Fibroblast of lung (primary cell): ENCODE results near the gene EIF1AD.

Source experiments
- EZH2 ChIP-seq: IDR thresholded peaks from 2 replicates; pipeline ENCODE4 v1.5.1; 2012; ENCODE audit warnings: low read length, control low read depth, mild to moderate bottlenecking; ENCODE audit errors: missing control alignments
- TF ChIP-seq, protein P1 (sequence below), 2 donors: IDR thresholded peaks in 1 of 2; conservative IDR thresholded peaks in 1 of 2; 1 replicate in 1 of 2; 2 replicates in 1 of 2; pipeline ENCODE4 v1.5.1; 2011 to 2012; ENCODE audit warnings: low read length in 2 of 2, control low read depth in 1 of 2, inconsistent platforms in 1 of 2, low read depth in 1 of 2, mild to moderate bottlenecking in 1 of 2

DNA sequence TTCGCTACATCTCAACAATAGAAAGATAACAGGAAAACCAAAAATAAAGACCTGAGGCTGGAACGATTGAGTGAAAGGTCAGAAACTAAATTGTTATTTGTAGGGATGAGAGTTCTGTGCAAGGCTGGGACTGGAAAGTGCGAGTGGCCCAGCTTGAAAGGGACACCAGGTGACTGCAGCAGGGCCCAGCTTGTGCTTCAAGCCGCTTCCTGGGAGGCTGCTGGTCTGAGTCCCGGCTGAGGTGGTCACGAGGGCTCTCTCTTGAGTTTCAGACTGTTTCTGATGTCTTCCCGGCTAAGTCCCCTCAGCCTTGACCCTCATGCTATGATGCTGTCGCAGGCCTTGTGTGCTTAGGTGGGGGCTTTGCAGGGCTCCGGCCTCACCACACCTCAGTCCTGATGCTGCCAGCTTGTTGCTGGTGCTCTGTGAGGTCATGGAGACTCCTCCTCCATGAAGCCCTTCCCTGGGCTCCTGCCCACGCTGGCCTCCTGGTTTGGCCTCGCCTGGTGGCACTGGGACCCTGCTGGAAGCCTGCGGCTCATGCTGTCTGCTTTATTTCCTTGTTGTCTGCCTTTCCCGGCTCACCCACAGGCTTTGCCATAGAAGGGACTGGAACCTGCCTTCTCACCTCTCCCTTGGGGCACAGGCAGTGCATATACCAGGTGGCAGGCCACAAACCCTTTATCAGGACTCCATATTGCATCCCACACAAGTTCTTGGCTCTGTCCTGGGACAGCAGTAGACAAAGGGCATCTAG is 4.4 kb upstream of the EIF1AD start:
- TF ChIP-seq, protein P1, sequence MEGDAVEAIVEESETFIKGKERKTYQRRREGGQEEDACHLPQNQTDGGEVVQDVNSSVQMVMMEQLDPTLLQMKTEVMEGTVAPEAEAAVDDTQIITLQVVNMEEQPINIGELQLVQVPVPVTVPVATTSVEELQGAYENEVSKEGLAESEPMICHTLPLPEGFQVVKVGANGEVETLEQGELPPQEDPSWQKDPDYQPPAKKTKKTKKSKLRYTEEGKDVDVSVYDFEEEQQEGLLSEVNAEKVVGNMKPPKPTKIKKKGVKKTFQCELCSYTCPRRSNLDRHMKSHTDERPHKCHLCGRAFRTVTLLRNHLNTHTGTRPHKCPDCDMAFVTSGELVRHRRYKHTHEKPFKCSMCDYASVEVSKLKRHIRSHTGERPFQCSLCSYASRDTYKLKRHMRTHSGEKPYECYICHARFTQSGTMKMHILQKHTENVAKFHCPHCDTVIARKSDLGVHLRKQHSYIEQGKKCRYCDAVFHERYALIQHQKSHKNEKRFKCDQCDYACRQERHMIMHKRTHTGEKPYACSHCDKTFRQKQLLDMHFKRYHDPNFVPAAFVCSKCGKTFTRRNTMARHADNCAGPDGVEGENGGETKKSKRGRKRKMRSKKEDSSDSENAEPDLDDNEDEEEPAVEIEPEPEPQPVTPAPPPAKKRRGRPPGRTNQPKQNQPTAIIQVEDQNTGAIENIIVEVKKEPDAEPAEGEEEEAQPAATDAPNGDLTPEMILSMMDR (conservative IDR thresholded peaks at IDR 0.05 in 1 of 2, IDR thresholded peaks at IDR 0.05 in 1 of 2; ENCODE audit: low read depth in 1 of 2, low read length in 2 of 2): no peak
- no peak for TF ChIP-seq EZH2
